Renal pelvis (tissue), 12 donors: ENCODE results near the gene TPO. TPM values are rescaled to one million over a fixed set of nuclear protein-coding genes. Genes with fewer than 3 reads are reported as not detected.
"Not testable (repeated sequence)": the region's sequence is repeated elsewhere in the genome, so short reads cannot be mapped to it uniquely, and the experiment has no call there.

Source experiments
- DNase-seq: peaks from one replicate; pipeline ENCODE4 v3.0.0-alpha.2; 2013
- long read RNA-seq, 16 experiments: transcript quantifications; one replicate each; lab custom pipeline, GENCODE V29; 2026
- polyA plus RNA-seq, 3 donors: library from polyadenylated mRNA; unstranded; fragments of 120-200 nt; gene quantifications; one replicate each; pipeline ENCODE4 v1.2.1, GENCODE V29; 2013; ENCODE audit not compliant: insufficient read length in 3 of 3

The TPO gene
- under 1 TPM in 2 of 3 donors, not detected in 1; 0.03 to 0.04 TPM for polyA plus RNA-seq
- long read RNA-seq, donor 1 = 0 reads
- long read RNA-seq, donor 2 = 0 reads
- long read RNA-seq, donor 3 = 0 reads
- long read RNA-seq, donor 4 = 0 reads
- long read RNA-seq, donor 5 = 0 reads
- long read RNA-seq, donor 6 = 0 reads
- long read RNA-seq, donor 7 = 0 reads
- long read RNA-seq, donor 8 = 0 reads
- long read RNA-seq, donor 9 = 0 reads
- long read RNA-seq, donor 10 = 0 reads
- long read RNA-seq, donor 11 = 0 reads
- long read RNA-seq, donor 12 = 0 reads
- long read RNA-seq, donor 13 = 0 reads
- long read RNA-seq, donor 14 = 0 reads
- long read RNA-seq, donor 15 = 0 reads
- long read RNA-seq, donor 16 = 0 reads

- DNase-seq = no peak
These were observed at the start of gene TPO for GRCh38 chr2:1413156-1413710. Gene TPO, plus strand, starts transcription at chr2:1413463. Its CDS starts 946 bp downstream, at chr2:1414409.

DNA sequence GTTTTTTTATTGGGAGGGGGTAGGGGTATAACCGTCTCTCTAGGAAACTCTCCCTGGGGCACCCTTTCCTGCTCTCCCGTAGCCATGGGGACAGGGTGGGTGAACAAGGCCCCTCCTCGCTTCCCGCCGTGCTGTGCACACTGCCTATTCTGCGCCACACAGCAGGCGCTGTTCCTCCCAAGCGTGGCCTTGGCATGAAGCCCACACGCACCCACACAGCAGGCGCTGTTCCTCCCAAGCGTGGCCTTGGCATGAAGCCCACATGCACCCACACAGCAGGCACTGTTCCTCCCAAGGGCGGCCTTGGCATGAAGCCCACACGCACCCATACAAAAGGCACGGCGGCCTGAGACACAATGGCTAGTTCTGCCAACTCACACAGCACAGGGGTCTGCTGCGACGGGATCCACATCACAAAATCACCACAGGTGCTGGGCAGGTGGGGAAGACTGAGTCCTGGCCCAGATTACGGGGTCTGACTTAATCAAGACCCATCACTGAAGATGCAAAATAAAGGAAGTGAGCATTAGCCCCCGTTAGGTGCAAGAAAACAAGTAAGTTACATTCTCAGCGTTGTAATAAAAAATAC, 46.6 kb upstream of the TPO start:
- no peak for DNase-seq

DNA sequence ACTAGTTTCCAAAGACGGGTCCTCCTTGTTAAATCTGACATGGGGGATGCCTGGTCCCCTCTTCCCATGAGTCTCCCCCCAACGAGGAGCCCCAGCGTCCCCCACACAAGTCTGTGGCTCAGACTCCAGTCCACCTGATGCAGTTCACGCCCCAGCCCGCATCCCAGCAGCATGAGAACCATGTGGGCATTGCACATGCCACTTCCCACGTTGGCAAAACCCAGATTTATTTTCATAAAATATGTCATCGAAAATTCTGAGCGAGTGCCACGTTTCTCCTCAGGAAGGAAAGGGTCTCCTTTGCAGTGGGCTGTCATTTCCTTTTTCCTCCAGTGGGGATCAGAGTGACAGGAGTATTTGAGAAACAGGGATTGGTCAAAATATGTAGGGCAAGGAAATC, 45.7 kb upstream of the TPO start:
- DNase-seq = no peak

DNA sequence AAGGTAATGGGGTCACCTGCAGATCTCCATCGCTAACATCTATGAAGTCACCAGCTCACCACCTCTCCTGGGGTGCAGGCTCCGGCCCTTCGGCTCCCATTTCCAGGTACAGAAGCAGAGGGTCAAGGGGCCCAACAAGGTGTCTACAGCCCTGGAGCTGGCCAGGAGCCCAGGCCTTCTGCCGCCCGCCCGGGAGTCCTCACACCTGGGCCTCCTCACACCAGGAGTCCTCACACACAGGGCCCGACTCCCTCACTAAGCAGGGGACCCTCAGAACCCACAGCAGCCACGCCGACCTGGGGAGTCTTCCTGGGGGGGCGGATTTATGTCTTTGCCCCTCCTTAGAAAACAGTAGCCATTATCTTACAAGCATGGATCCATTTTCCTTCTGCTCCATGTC, 43.4 kb upstream of the TPO start:
- no peak for DNase-seq

- no peak for DNase-seq
These were observed 42.8 kb upstream of the TPO start for GRCh38 chr2:1370461-1370860.

GRCh38 chr2:1371082-1371481, 42.2 kb upstream of the TPO start:
- no peak for DNase-seq

- no peak for DNase-seq
These were observed 39.4 kb upstream of the TPO start for GRCh38 chr2:1373830-1374229.

DNA sequence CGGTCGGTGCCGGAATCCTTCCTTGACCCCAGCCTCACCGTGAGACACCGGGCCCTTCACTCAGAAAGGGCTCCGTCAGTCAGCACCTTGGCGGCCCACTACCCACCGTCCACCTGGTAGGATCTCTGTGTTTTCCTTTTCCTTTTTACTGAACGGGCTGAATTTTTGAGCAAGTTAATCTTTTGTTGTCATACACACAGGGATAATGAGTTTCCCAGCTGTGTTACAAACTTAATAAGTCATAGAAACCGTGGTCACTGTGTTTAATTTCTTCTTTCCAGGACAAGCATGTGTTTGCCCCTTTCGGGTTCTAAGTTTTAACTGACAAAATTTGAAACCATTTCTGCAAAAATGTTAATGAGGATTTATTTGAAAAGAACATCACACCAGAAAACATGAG, 39.0 kb upstream of the TPO start:
- DNase-seq = no peak

DNA sequence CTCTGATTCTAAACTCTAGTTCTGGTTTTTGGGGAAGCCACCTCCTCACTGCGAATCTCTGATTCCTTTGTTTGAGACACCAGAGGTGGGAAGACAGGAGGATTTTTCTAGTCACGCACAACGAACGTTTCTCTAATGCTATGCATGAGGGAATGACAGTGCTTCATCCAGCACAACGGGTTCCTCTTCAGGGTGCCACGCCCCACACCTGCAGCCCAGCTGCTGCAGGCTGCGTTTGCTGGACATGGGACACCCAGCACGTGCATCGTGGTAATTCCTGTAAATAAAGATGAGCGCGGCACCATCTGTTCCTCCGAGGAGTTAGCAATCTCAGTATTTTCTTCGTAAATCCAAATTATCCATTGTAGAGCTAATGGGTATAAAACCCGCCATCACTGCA, 37.5 kb upstream of the TPO start:
- no peak for DNase-seq

DNA sequence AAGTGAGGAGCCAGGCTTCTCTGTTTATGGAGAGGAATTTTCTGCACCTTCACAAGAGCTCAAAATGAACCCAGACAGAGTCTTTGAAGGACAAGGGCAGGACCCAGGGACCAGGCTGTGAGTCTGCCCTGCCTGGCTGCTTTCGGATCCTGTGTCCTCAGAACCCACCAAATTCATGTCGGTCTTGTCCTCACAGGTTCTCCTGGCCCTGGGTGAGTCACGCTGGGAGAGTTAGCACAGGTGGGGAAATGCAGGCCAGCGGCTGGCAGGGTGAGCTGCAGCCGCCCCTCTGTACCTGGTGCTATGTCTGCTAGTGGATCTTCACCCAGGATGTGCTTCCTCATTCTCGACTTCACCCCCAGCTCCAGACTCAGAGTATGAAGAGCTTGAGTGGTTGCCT, 35.8 kb upstream of the TPO start:
- DNase-seq = no peak

DNA sequence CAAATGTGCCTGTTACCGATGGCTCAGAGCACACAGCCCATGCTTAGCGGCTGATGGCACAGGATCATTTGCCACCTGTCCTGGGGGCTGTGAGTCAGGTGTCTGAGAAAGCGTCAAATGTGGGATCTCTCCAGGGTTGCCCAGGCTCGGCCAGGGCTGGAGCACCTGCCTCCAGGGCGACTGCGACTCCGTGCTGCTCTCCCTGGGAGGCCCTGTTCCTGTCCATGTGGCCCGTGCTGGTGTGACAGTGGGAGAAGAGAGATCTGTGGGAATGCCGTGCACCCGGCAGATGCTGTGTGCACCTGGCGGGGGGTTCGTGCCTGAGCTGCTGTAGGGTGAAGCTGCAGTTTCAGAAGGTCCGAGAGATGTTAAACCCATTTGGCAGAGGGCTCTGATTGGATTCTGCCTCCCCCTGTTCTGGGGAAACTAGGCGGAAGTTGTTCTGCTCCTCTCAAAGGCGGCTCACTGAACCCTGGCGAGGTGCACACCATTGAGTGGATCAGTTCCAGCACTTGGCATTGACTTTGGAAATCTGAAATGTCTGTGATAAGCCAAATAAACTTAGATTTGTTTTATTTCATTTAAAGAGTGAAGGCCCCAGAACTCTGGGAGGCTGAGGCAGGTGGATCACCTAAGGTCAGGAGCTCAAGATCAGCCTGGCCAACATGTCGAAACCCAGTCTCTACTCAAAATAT, 34.7 kb upstream of the TPO start:
- no peak for DNase-seq

DNA sequence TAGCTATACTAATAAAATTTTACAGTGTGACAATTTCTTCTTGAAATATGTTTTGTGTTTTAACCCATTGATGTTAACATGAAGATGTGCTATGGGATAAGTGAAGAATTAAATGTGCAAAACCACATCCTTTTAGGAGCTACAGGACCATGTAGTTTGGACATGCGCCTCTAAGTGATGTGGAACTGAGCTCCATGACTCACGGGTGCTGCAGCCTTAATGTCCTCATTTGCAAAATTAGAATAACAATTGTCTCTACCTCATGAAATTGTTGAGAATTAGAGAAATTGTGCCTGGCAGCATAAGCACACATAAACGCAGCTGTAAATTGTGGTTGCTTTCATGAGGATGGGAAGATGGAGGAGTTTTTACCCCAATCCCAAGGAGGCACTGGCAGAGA, 31.6 kb upstream of the TPO start:
- no peak for DNase-seq

GRCh38 chr2:1387954-1388725, 25.1 kb upstream of the TPO start:
- DNase-seq = not testable (repeated sequence)

DNA sequence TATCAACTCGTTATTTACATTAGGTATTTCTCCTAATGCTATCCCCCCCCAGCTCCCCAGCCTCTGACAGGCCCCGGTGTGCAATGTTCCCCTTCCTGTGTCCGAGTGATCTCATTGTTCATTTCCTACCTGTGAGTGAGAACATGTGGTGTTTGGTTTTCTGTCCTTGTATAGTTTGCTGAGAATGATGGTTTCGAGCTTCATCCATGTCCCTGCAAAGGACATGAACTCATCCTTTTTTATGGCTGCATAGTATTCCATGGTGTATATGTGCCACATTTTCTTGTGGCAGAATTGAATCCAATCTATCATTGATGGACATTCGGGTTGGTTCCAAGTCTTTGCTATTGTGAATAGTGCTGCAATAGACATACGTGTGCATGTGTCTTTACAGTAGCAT, 23.1 kb upstream of the TPO start:
- not testable (repeated sequence) for DNase-seq

DNA sequence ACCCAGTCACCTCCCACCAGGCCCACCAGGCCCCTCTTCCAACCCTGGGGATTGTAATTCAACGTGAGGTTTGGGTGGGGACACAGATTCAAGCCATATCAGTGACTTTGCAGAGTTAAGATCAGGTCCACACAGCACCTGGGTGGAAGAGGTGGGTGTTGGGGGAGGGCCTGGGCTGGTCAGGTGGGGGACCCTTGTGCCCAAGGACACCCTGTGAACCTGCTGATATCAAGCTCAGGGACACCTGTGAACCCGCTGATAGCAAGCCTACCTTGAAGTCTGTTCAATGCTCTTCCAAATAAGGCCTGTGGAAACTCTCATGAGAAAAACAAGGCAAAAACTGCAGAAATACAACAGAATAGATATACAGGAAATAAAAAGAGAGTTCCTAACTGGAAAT, 19.9 kb upstream of the TPO start:
- DNase-seq = no peak

DNA sequence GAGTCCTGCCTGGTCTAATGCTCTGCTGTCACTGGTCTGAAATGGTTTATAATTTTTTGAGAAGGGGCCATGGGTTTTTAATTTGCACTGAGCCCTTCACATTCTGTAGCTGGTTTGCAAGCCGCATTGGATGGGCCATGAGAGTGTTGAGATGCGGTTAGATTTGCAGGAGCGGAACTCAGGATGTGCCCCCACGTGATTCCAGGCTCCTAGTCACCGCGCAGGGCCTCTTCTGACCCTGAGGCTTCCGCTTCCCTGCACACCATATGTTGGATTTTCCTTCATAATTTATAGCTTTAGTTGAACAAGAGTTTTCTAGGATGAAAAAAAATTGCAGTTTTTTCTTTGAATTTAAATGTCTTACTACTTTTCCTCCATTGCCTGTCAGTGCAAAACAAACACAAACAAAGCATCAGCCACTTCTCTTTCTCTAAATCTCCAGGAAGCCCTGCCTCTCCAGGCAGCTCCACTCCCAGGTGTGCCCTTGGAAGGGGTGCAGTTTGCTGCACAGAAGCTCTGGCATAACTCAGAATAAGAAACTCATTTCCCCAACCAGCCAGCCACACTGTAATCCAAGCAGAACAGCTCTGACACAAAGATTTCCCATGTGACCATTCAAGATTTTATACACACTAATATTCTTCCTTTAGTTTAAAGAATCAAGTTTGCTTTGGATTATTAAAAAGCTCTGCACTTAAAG, 18.4 kb upstream of the TPO start:
- DNase-seq = no peak

- DNase-seq = no peak
These were observed 15.9 kb upstream of the TPO start for GRCh38 chr2:1397350-1397749.

- DNase-seq = no peak
These were observed 15.1 kb upstream of the TPO start for GRCh38 chr2:1398191-1398590.

- no peak for DNase-seq
These were observed 12.1 kb upstream of the TPO start for GRCh38 chr2:1400943-1401735.

DNA sequence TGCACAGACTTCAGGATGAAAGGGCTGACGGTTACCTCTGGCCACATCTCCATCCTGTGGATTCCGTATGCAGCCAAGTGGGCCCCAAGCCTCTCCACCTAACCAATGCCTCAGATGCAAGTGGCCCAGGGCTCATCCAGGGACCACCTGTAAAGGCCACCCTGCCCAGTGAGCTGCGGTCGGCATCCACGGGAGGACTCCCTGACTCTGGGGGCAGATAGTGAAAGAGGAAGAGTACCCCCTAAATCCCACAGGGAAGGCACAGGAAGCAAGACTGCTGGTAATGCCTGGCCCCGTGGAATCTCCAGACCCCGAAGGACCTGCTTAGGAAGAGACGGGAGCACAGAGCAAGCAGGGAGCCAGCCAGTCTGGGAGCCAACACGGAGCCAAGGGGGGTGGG, 11.2 kb upstream of the TPO start:
- DNase-seq = no peak

DNA sequence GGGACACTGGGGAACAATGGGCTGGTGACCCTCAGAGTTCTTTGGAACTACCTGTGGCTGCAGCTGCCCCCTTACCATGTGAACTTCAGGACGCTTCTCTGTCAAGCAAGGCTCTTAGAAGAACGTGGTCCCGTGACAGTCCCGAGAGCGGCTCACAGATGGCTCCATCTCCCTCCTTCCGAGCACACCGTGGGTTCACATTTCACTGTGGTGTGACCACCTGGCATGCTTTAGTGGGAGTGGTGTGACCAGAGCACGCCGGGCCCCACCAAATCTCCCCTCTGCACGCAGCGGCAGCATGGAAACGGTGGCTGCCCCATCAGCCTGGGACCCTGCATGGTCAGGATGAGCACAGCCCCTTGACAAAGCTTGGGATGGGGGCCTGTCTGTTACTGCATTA, 9.7 kb upstream of the TPO start:
- no peak for DNase-seq
